Jurkat, Clone E6-1 (cell line): ENCODE measurements around the gene CD300E. TPM values are rescaled to one million over a fixed set of nuclear protein-coding genes. Genes with fewer than 3 reads are reported as not detected.

ENCODE experiments used
- DNase-seq: peaks from one replicate; pipeline ENCODE4 v3.0.0-alpha.2; 2011; ENCODE audit warnings: low read depth, low spot score
- H3K4me3 ChIP-seq: 2 replicates; pipeline ENCODE4 v1.5.1; 2011; ENCODE audit warnings: mild to moderate bottlenecking, low read length, control low read depth, moderate library complexity
- polyA plus RNA-seq: library from polyadenylated mRNA; unstranded; fragments of >200 nt; gene quantifications from one replicate; pipeline ENCODE4 v1.2.1, GENCODE V29; 2012; ENCODE audit warnings: missing spikeins; ENCODE audit not compliant: insufficient read length, insufficient read depth

The CD300E gene, protein sequence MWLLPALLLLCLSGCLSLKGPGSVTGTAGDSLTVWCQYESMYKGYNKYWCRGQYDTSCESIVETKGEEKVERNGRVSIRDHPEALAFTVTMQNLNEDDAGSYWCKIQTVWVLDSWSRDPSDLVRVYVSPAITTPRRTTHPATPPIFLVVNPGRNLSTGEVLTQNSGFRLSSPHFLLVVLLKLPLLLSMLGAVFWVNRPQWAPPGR
- polyA plus RNA-seq = not detected

DNA sequence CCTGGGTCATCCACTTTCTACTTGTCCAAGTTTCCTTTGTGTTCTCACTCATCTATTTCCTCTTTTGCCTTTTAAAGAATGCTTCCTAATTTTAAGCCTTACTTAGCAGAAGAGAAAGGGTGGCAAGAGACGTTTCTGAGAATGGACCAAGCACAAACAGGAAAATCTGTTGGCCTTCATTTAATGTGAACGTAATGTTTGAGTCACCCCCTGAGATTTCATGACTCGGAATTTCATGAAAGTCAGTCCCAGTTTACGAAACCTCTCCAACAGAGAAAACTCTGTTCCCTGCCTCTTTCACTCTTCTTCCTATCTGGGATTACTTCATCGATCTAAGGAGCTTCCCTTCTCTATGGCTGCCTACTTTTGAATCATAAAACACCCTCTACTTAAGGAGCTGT, at the start of gene CD300E:
Gene CD300E, minus strand, starts transcription at position 46 of the 401 bp plus-strand sequence. CDS start 117 bp downstream, outside the sequence.
- no peak for DNase-seq

DNA sequence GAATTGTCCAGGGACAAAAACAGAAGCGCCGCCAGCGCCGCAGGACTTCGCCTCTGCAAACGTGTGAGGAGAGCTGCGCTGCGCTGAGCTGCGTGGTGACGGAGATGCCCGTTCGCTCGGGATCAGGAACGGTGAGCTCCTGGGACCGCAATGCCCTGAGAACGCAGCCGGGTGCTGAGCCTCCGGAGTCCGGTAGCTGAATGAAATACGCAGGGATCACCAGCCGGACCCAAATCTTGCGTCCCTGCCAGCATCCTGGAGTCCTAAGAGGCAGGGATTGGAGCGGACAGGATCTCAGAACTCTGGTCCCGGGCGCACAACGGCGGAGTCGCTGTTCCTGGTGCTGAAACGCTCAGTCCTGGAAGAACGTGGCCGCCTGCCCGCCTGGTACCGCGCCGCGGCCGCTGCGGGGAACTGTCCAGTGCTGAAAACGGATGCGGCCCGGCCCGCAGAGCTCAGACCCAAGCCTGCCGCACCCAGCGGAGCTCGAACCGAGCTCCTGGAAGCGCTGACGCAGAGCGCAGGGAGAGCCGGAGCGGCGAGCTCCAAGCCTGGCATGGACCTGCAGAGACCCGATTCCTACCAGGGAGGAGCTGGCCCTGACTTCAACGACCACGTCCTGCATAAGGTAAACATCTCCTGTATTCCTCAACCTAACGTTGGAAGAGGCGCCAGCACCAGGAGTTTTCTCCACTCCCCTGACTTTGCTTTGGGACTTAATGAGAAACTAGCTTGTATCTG, 47.7 kb upstream of the CD300E start:
- peak; percentile 40 for DNase-seq
- H3K4me3 ChIP-seq = no peak overlapping the region

More for the DNA sequence above, at the start of gene CD300E:
- H3K4me3 ChIP-seq = no peak within 1 kb of the TSS

DNA sequence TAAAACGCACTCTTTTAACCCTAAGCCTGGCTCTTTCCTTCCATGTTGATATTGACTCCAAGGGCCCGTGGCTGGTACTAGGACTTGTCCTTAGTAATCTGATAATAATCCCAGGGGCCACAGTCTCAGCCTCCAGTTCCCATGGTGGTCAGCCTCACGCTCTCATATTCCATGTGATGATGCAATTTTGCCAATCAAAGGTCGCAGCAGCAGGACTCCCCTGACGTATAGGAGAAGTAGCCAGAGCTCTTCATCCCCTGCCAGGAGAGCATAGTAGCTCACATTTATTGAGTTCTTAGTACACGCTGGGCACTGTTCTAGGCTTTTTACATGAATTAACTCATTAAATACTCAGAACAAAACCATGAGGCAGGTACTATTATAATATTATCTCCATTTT, 46.8 kb upstream of the CD300E start:
- DNase-seq = no peak
- H3K4me3 ChIP-seq = no peak overlapping the region

DNA sequence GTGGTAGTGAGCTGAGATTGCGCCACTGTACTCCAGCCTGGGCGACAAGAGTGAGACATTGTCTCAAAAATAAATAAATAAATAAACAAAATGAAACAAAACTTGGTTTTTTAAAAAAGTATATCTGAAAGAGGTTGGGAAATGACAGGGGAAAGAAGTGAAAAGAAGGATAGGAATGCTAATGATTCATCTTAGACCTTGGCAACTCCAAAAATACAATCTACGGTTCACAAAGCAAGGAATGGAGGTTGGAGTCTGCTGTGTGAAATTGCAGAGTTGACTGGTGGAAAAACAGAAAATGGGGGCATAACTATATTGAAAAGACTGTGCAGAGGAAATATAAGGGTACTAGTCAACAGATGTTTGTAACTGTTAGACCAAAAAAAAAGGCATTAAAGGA, 40.0 kb upstream of the CD300E start:
- no peak overlapping the region for H3K4me3 ChIP-seq
- DNase-seq = no peak

DNA sequence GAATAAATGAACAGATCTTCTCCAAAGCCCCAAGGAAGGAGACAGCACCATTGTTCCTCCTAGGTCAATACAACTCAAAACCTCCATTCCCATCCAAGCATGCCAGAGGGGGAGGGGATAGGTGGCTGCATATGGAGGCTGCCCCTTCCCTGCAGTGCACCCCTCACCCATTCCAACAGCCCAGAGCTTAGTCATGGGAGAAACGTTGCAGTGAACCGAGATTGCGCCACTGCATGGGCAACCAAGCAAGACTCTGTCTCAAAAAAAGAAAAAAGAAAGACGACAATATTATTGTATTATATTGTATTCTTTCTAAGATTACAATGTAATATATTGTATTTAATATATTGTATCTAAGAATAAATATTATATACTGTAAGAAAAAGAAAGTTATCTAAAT, 36.4 kb upstream of the CD300E start:
- no peak for DNase-seq
- H3K4me3 ChIP-seq = no peak overlapping the region

DNA sequence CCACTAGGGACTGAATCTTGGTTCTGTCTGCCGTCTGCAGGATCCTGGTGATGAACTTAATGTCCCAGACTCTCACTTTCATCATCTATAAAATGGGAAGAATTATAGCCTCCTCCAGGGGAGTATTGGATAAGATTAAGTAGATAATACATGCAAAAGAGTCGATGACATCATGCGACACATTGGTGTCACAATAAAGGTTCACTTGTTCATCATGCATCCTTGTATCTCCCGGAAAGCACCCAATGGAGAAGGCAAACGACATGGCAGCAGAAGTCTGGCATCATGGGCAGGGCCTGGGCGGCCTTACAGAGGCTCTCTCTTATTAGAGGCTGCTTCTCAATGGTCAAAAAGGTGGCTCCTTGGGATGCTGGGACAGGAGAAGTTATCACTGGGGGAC, 35.1 kb upstream of the CD300E start:
- no peak for DNase-seq
- no peak overlapping the region for H3K4me3 ChIP-seq

DNA sequence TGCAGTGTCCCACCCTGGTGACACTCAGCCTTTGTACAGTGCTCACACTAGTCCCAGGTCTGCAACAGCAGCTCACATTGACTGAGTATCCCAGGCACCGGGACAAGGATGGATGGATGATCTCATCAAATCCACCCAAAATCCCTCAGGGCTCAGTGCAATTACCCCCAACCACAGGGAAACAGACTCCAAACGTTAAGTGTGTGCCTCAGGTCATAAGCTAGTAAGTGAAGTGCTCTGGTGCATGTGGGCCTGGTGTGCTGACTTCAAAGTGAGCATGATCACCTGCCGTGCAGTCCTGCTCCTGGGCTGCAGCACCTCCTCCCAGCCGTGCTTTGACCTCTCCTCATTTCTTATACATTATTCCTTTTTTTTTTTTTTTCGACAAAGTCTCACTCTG, 31.2 kb upstream of the CD300E start:
- H3K4me3 ChIP-seq = no peak overlapping the region
- no peak for DNase-seq

DNA sequence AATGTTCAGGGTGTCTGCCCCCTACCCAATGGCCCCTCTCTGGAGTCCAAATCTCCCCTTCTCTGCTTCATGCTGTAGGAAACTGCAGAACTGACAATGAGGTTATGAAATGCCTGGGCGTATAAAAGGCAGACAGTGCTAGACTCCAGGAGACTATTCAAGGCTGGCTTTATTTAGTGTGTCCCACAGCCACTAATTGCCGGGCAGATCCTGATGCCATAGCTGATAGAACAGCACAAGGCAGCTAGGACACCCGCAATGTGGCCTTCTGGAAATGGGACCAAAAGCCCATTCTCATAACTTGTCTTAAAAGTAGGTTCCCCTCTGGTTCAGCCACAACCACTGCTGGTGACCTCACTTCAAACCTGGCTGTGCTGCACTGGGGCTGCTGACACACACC, 28.5 kb upstream of the CD300E start:
- no peak overlapping the region for H3K4me3 ChIP-seq

DNA sequence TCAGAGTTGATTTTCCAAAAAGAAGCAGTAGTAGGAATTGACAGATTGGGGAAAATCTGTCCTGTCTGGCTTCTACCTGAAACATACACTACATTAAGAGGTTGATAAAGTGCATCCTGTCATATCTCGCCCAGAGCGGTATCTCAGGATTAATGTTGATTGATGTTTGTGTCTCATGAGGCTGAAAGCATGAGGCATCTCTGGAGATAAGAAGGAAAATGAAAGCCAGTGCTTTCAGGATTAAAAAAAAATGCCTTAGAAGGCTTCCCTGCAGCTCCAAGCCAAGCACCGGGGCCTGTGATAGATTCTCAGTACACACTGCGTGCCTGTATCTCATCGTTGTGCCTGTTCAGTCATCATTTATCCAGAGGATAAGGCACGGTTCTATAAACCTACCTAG, 26.4 kb upstream of the CD300E start:
- no peak overlapping the region for H3K4me3 ChIP-seq
- DNase-seq = no peak

More for the DNA sequence above, 28.5 kb upstream of the CD300E start:
- DNase-seq = no peak

DNA sequence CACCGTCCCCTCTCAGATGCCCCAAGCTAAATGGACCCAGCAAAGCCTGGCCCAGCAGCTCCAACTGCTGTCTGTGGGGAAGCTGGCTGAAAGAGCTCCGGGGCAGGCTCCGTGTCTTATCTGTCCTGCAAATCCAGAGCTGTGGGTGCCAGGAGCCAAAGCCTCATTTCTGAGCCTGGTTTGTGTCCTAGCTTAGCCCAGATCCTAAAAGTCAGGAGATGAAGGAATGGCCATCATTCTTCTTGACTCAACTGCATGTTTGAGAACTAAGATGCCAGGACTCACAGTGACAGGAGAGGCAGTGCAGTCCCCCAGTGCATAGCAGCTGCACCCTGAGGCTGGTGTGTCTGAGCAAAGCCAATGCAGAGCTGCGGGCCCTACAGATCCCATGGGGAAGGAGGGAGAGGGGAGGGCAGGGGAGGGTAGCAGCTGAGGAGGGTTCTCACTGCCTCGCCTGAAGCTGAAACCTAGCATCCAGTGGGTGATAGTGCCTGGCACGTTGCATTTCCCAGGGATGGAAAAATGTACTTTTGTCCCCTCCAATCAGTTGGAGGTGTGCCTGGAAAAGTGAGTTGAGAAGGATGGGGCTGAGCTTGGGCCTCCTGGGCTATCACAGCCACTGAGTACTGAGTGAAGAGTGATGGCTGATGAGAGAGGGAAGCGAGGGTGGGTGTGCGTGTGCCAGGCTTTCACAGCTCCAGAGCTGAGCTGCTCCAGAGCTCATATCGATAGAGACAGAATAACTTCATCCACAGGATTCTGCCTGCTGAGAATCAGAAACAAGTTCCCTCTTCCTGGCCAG, 24.5 kb upstream of the CD300E start:
- no peak for DNase-seq
- no peak overlapping the region for H3K4me3 ChIP-seq

DNA sequence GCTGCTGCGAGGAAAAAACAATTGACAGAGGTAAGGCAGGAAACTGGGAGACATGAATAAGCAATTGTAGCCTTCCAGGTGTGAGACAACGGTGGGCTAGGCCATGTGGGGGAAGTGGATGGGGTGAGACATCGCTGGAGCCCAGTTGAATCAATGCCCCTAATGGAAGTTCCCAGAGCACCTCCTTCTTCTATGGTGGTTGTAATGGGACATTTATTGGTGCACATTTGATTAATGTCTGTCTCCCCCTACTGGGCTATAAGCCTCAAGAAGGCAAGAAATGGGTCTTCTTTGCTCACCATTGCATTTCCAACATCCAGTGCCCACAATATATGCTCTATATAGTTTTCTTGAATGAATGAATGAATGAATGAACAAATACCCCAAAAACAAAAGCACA, 22.7 kb upstream of the CD300E start:
- peak; percentile 40 for DNase-seq
- H3K4me3 ChIP-seq = no peak overlapping the region

DNA sequence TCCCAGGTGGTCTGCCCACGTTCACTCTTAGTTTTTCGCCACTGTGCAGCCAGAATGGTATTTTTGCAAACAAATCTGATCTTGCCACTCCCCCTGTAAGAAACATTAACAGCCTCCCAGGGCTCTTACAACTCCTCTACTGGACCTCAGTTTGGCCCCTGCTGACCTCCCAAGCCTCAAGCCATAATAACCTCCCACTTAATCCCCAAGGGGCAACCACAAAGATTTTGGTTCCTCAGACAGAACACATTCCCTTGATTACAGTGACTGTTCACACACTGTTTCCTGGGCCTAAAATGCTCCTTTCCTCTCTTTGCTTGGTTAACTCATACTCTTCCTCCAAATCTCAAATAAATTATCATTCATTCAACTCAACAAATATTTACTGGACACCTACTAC, 21.5 kb upstream of the CD300E start:
- H3K4me3 ChIP-seq = no peak overlapping the region
- no peak for DNase-seq

DNA sequence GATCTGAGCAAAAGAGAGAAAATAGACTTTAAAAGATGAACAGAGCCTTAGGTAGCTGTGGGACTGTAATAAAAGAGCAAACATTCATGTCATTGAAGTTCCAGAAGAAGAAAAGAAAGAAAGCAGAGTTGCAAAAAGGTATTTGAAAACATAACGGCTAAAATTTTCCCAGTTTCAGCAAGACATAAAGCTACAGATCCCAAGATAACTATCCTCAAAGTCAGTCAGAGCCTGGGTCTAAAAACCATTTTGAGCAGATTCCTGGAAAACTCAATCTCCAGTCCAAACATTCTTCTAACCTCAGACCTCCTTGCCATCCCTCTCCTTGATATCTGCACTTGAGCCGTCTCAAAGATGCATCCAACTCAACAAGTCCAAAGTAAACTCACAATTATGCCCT, 20.9 kb upstream of the CD300E start:
- no peak overlapping the region for H3K4me3 ChIP-seq
- no peak for DNase-seq

DNA sequence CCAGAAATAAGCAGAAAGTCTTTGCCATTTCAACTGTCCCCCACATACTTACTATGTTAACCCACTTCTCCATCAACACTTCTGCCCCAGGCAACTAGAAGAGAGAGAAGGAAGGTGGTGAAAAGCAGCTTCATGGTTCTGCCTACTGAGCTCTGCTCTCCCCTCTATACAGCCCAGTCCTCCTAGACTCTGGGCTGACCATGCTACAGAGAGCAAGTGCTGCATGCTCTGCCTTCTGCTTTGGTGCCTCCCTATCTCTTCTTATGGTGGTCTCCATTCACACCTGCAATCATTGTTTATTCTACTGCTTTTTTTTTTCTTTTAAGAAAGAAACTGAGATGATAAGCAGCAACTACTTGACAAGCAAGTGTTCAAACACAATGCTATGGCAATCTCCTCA, 20.3 kb upstream of the CD300E start:
- no peak overlapping the region for H3K4me3 ChIP-seq
- no peak for DNase-seq

DNA sequence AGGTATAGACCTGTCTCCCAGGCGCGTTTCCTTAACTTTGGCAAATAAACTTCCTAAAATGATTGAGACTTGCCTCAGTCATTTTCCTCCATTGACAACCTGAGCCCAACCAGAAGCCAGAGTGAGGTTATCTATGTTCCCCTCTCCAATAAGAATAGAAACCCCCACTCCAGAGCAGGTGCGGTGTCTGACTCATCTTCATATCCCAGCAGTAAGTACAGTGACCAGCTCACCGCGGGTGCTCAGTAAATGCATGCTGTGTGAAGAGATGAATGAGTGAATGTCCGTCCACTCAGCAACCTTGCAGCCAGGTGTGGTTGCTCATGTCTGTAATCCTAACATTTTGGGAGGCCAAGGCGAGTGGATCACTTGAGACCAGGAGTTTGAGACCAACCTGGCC, 19.5 kb upstream of the CD300E start:
- no peak for DNase-seq
- H3K4me3 ChIP-seq = no peak overlapping the region

DNA sequence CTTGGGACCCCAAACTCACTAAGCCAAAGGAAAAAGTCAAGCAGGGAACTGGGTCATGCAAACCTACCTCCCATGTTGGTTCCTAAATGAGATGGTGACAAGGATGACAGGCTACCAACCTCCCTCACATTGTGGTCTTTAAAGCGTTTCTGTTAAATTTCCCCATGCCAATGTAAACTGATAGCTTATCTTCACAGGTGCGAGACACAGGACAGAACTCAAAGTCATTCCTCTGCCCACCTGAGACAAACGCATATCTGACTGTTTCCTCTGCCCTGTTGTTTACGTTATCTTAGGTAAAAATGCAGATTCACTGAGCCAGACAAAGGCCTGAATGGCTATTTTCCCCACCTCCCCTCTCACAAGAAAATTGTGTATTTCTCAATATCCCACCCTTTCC, 19.0 kb upstream of the CD300E start:
- no peak for DNase-seq

DNA sequence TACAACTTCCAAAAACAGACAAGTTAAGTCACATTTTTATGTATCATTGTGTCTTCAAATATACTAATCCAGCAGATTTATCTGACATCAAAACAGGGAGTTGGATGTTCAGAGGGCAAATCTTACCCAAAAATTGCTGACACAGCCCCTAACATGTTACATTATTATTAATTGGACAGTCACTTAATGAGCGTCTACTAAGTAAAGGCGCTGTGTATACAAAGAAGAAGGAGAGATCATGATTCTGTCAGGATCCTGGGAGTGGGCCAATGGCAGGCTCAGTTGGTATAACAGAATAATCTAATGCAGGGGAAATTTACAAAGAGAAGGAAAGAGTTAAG, 18.4 kb upstream of the CD300E start:
- H3K4me3 ChIP-seq = no peak overlapping the region
- DNase-seq = no peak

More for the DNA sequence above, 19.0 kb upstream of the CD300E start:
- H3K4me3 ChIP-seq = no peak overlapping the region

DNA sequence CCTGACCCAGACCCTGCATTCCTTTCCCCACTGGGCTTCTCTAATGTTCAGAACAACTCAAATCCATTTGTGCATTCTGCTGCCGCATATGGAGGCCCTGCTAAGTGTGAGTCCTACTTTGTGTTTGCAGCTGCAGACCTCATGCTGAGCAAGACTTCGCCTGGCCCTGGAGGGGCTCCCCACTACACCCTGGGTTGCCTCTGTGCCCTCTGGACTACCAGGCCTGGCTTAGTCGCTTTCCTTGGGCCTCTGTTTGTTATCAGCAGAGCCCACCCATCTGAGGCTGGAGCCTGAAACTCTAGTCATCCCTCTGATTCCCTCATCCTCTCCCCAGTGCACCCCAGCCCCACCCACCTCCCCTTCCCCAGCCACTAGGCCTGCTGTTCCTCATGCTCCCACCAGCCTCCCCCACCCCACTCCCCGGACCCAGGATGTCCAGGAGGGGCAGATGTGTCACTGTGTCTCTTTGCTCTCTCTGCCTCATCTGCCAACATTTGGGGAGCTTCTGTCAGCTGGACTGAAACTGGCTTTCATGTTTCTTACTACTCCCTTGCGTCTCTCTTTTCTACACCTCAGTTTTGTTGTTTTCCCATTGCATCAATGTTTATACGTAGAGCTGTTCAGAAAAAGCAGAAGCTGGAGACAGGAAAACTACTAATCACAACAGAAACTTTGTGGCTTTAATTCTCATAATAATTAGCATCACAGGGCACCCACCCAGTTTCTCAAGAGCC, 17.9 kb upstream of the CD300E start:
- DNase-seq = no peak
- H3K4me3 ChIP-seq = no peak overlapping the region

DNA sequence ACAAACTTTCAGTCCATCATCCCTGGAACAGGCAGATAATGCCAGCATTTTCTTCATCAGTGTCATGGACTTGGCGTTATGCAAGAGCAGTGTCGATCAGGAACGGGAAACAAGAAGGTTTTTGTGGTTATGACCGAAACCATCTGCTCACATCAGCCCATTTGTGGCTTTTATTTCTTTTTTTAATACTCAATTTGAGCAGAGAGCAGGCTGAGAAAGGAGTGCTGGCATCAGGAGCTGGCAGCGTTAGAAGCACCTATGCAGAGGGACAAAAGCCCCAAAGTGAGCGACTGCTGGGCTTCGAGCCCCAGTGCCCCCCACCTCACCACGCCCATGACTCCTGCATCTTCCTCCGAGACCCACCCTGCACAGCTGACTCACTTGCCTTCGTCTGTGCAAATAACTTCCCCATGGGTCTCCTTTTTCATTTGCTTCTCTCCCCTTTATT, 16.2 kb upstream of the CD300E start:
- DNase-seq = peak; percentile 16
- no peak overlapping the region for H3K4me3 ChIP-seq
